PC-3 (cell line): Measurements from ENCODE around the gene MEIOSIN.

Source experiments
- EZH2 ChIP-seq: fragments of 300-600 bp; sonication (generic); IDR thresholded peaks from one replicate; pipeline ENCODE4 v1.6.1; 2017; ENCODE audit warnings: antibody characterized with exemption, mild to moderate bottlenecking, low read length; ENCODE audit not compliant: unreplicated experiment
- TF ChIP-seq, protein P1 (sequence below): fragments of 300-600 bp; sonication (generic); conservative IDR thresholded peaks from 2 replicates; pipeline ENCODE4 v1.5.1; 2017; ENCODE audit warnings: antibody characterized with exemption, low read depth, mild to moderate bottlenecking, low read length

DNA sequence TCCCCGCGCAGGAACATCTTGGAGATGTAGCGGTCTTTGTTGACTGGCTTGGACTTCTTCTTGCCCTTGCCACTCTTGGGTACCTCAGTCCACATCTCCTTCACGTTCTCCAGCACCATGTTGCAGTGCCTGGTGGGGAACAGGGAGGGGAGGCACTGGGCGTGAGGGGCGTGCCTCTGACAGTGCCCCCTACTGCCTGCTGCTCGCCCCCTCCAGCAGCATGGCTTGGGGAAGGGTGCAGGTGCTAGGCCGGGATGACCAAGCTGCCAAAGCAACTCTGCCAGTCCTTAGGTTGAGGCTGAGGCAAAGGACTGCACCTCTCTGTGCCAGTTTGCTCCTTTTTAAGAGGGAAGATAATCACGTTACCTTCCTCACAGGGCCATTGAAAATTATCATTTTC, 45.6 kb upstream of the MEIOSIN start:
- TF ChIP-seq, protein P1, sequence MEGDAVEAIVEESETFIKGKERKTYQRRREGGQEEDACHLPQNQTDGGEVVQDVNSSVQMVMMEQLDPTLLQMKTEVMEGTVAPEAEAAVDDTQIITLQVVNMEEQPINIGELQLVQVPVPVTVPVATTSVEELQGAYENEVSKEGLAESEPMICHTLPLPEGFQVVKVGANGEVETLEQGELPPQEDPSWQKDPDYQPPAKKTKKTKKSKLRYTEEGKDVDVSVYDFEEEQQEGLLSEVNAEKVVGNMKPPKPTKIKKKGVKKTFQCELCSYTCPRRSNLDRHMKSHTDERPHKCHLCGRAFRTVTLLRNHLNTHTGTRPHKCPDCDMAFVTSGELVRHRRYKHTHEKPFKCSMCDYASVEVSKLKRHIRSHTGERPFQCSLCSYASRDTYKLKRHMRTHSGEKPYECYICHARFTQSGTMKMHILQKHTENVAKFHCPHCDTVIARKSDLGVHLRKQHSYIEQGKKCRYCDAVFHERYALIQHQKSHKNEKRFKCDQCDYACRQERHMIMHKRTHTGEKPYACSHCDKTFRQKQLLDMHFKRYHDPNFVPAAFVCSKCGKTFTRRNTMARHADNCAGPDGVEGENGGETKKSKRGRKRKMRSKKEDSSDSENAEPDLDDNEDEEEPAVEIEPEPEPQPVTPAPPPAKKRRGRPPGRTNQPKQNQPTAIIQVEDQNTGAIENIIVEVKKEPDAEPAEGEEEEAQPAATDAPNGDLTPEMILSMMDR: no peak
- TF ChIP-seq EZH2: no peak
